GM19099 (cell line): ENCODE measurements around the gene DUSP11.

Source experiments
- POLR2A ChIP-seq: IDR thresholded peaks from 3 replicates; pipeline ENCODE4 v1.6.1; 2011; ENCODE audit warnings: low read depth; ENCODE audit not compliant: insufficient read length; ENCODE audit errors: extremely low read depth

The DUSP11 gene

DNA sequence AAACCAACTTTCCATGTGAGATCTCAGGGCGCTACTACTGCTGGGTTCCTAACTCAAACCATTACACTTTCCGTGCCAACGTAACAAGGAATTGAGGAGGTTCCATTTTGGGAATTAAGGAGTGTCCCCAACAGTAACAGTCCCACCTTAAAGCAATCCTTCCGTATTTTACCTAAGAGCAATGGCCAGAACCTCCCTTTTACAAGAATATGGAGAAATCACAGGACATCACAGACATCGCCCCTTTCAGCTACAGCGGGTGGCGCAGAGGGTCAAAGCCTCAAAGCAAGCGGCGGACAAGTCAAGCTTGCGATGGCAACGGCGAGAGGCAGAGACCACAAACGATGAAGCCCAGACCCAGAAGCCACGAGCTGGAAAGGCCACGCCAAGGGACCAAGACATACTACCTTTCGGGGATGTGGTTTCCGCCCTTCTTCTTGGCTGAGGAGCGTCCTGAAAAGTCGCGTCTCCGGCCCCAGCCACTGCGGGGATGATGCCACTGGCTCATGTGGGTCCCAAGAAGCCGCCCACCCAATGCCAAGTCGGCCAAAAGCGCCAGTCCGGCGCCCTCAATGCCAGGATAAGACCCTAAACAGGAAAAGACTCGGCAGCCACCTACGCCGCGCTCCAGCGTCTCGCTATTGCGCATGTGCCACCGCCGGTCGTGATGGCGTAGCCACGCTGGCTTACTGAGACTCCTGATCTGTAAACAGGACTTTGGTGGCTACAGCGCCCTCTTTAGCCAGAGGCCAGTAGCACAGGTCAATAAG is at the start of gene DUSP11:
DUSP11 (minus strand) TSS at position 637 of the 770 bp plus-strand sequence; CDS start at position 508, 129 bp downstream.
- TF ChIP-seq POLR2A = peak; percentile 89

DNA sequence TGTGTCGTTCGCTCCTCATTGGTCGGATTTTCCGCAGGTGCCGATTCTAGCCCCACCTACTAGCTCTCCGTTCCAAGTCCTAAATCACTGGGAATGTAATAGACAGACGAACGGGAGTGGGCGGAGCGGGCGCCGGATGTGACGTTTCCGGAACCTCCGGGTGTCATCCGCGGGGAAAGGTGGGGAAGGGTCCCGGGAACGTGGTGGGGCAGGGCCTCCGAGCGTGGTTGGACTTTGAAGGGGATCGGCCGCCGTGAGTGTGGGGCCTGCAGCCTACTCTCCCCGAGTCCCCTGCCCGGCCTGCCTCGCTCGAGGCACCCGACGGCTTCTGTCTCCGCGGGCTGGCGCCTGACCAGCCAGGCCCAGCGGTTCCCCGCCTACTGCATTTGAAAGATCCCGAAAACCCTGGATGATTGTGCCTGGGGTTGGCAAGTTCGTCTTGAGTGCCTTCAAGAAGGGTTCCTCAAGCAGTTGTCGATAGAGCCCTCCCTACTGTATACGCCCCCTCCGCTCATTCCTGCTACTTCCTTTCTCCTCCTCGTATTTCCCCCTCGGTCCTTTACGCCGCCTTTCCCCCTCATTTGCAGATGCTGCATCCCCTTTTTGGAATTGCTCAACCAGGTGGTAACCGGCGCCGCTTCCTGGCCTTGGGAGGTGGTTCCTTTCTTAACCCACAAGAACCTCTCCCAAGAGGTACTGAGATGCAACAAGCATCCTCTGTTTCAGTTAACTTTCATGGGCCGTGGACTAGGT is 49.1 kb upstream of the DUSP11 start, which contains the start of gene STAMBP:
STAMBP (plus strand) TSS at position 144 of the 753 bp plus-strand sequence. CDS start 1,896 bp downstream, outside the sequence.
- peak; percentile 78 for TF ChIP-seq POLR2A

DNA sequence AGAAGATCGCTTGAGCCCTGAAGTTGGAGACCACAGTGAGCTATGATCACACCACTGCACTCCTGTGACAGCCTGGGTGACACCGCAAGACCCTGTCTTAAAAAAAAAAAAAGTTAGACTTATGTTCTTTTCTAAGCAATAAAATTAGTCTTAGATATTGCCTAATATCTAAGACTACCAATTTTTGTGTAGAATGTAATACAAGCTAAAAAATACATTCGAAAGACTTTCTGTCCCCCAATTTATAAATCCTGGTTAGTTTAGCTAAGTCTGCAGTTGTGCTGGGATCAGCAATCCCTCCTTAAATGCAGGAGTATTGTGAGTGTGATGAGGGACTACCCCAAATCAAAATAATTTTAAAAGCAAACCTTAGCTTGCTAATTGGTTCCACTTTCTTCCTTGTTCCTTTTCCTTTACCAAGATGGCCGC is 48.5 kb upstream of the DUSP11 start:
- TF ChIP-seq POLR2A = no peak

DNA sequence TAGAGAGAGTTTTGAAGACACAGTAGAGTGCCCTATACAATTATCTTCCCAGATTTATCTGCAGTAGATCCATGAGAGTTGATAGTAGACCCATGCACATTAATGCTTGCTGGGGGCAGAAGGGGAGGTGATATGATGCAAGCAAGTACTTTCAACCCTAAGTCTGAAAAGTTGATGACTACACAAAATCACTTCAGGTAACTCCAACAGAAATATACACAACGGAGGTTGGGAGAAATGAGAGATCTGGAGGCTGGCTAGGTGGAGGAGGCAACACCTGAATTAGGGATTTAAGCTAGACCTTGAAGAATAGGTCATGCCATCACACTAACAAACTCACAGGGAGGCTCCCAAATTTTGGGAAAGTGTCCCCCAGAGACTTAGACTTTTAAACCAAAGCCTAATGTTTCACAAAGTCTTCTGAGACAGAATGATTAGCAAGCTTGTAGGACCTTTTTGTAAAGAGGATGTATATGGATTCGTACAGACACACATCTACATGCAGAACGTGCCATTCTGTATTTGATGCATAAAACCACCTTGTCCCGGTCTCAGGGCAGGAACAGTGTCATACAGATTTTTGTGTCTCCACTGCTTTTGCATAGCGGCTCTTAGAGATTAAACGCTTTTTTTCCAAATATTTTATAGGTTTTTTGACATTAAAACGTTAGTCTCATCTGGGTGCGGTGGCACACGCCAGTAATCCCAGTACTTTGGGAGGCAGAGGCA is 47.9 kb upstream of the DUSP11 start:
- no peak for TF ChIP-seq POLR2A

DNA sequence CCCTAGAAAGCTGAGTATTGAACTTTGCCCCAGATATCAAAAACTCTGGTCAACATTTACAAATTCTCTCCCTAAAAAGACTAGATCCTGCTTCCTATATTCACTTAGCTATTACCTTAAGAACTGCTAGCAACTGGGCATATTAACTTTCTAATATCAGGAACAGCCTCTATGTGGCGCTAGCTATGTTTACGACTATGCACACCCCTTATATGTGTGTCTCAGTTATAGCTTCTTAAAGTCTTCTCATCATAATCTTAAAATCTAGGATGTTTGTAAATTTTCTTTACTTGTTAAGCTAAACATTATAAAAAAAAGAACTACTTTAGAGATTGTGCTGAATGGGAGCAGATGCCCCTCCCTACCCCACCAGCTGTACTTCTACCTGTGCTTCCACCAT is 47.1 kb upstream of the DUSP11 start:
- no peak for TF ChIP-seq POLR2A

DNA sequence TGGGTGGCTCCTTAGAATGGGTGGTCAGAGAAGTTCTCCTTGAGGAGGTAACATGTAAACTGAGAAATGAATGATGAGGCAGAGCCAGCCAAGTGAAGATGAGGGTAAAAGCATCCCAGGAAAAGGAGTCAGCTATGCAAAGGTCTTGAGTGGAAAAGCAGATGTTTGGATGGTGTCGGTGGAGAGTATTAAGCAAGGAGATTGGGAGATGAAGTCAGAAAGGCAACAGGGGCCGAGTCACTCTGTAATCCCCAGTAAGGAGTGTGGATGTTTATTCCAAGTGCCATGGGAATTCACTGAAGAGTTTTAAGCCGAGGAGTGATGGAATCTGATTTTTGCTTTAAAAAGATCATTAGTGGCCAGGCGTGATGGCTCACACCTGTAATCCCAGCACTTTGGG is 45.5 kb upstream of the DUSP11 start:
- TF ChIP-seq POLR2A = no peak

DNA sequence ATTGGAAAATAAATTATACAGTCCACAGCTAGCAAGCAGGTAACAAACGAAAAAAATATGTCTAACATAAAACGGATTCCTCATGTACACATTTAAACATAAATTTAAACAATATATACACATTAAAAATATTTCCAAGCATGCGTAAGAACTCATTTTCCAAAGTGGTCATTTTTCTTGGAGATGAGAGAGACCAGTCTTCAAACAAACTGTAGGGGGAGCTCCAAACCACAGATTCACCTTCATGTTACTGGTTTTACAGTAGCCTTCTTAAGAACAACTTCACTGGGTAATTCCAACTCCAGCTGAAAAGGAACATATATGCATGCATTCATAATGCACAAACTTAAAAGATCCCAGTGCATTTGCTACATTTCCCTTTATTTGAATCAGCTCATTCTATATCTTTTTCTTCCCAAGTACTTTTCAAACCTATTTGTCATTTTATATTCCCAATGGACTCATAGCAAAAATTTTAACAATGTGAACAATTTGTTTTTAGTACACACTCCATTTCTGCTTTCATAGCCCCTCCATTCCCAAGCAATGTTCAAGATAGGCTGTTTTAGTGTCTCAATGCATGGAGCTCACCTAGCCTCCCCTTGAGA is 44.1 kb upstream of the DUSP11 start:
- TF ChIP-seq POLR2A = no peak

DNA sequence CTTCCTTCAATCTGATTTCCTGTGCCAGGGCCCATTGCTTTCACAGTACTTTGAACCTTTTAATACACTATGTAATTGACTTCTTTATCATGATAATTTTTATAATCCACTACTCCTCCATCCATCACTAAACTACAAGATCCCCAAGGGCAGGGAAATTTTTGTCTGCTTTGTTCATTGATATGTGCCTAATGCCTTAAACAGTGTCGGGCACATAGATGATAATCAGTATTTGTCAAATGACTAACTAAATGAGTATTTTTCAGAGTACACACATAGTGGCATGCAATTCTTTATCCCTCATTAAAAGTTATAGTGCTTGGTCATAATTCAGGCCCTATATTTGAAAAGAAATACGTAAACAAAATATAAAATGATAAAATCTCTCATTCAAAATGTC is 43.5 kb upstream of the DUSP11 start:
- no peak for TF ChIP-seq POLR2A

DNA sequence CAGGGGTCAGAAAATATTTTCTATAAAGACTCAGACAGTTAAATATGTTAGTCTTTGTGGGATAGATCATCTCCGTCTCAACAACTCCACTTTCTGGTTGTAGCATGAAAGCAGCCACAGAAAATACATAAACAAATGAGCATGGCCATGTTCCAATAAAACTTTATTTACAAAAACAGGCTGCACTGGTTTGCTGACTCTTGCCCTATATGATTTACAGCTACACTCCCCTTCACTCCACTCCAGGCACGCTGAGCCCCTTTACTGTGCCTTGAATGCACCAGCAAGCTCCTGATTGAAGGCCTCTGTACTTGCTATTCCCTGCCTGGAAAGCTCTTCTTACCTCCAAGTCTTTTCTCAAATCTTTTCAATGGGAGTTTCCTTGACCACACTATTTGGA is 43.1 kb upstream of the DUSP11 start:
- no peak for TF ChIP-seq POLR2A

DNA sequence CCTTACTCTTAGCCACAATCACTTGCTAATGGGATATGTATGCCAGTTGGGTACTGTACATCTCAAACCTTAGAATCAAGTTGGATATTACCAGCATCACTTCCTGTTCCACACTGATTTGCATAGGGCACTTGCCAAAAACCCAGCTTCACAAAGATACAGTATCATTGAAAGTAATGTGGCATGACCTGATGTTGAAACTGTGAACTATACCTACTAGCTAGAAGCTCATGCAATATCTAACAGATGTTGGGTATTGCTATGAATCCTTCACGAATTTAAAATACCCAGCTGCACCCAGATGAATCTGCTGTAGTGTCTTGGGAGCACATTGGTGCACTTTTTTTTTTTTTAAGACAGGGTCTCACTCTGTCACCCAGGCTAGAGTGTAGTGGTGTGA is 42.4 kb upstream of the DUSP11 start:
- no peak for TF ChIP-seq POLR2A

DNA sequence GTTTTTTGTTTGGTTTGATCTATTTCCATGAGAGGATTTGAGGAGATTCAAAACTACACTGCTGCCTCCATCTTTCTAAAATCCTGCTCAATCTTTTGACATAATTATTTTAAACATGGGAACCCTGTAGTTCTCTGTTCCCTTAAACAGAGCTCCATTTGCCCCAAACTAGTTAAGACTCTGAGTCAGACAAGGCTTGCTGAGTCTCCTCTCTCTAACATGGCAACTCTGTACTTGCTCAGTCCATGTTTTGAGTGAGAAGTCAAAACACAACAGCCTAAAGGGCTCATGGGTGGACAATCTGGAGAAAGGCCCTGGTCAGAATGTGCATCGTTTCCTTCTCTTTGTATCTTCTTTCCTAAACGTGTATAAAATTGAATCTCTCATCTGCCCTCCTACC is 41.8 kb upstream of the DUSP11 start:
- no peak for TF ChIP-seq POLR2A

DNA sequence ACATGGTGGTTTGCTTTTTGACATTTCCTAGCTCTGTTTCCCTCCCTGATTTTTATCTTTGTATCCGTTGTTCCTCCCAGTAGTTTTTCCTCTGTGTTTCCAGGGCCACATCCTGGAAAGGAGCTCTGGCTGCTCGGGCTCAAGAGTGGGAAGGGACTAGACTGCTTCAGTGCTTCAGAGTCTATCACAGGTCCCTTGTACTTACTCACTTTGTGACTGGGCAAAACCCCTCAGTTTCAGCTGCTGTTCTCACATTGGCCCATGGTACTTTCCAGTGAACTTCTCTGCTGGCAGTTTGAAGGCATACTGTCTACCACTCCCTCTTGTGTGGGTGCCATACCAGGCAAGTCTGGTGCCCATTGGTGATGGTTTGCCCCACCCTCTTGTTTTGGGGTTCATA is 41.3 kb upstream of the DUSP11 start:
- TF ChIP-seq POLR2A = peak; percentile 20

DNA sequence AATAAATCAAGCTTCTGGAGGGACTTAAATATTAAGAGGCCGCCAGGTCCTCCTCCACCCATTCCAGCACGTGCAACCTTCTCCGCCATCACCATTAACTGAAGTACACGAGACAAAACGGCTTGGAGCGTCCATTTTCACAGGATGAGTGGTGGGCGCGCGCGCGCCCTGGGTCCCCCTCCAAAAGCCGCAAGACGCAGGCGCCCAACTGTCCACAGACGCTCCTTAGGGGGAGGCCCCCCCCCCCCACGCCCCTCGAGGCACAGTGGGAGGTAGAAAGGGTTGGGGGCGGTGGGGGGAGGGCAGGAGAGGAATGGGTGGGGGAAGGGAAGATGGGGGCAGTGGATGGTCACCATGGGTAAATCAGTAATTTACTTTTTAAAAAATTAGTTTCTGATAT is 38.4 kb upstream of the DUSP11 start:
- no peak for TF ChIP-seq POLR2A

DNA sequence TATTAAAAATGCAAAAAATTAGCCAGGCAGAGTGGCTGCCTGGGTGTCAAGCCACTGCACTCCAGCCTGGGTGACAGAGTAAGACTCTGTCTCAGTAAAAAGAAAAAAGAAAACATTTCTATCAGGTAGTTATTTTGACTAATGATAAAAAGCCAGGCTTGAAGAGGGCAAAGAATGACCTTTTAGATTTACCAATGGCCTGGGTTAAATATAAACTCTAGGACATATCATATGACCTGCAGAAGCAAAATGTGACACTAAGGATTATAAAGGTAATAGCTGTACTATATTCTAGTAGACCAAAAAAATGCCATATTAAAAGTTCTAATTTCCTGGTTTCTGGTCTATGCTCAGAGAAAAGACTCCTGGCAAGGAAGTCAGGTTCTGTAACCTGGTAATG is 32.7 kb upstream of the DUSP11 start:
- TF ChIP-seq POLR2A = no peak

DNA sequence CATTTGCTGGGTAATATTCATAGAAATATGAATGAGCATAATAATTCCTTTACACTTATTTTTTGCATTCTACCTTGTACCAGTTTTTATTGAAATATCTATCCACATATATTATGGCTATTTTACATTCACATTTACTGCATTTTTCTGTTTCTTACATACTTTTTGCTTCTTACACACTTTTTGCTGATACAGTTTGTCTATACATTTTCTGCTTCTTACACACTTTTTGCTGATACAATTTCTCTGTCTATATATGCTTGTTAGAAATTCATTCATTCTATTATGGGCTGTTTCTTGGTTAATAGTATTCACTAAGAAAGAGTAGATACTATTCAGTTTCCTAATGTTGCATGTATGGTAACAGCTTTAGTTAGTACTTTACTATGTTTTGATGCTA is 32.0 kb upstream of the DUSP11 start:
- no peak for TF ChIP-seq POLR2A
